ENCODE data around the gene C14orf119.

DNA sequence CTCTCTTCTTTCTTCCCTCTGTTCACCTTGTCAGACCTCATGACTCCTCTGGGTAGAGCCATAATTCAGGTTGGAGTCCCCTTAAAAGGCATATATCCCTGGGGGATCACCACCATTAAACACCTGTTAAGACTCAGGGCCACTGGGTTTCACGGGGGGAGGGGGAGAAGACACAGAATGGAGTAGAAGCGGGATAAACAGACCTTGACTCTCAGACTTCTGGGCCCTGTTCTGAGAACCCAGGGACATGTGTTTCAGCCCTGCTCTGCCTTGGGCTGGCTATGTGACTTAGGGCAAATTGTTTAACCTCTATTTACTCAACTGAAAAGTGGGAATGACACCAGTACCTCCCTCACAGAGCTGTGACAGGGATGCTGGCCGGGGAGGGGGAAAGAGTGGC is 42.6 kb upstream of the C14orf119 start:
- TF ChIP-seq ZNF274 (IDR thresholded peaks at IDR 0.05; ENCODE audit: low read depth, low read length) (no peak), YY1 (IDR thresholded peaks at IDR 0.05; ENCODE audit: insufficient read depth, insufficient read length) (no peak), SUZ12 (IDR thresholded peaks at IDR 0.05; ENCODE audit: extremely low read depth, insufficient read depth, insufficient read length) (no peak)

Measured in NT2/D1 (cell line).